GM12891 (cell line): ENCODE data around the gene FNDC3B.

Experiments
- DNase-seq: peaks from one replicate; pipeline ENCODE4 v3.0.0; 2011; ENCODE audit warnings: low spot score; ENCODE audit not compliant: insufficient read length
- FAIRE-seq: peaks from 2 replicates; lab custom pipeline; 2011; peaks lifted over from hg19 to GRCh38; lab: Jason Lieb, UNC
- PAX5 ChIP-seq: IDR thresholded peaks from 2 replicates; pipeline ENCODE4 v1.6.1; 2011; ENCODE audit warnings: low read length, moderate library complexity, mild to moderate bottlenecking; ENCODE audit not compliant: insufficient read depth, severe bottlenecking
- POLR2A ChIP-seq: IDR thresholded peaks from 2 replicates; pipeline ENCODE4 v1.6.1; 2011; ENCODE audit warnings: low read depth, low read length, control low read depth
- POLR2AphosphoS5 ChIP-seq: IDR thresholded peaks from 2 replicates; pipeline ENCODE4 v1.6.1; 2011; ENCODE audit warnings: low read depth, low read length, control low read depth
- POU2F2 ChIP-seq: IDR thresholded peaks from 2 replicates; pipeline ENCODE4 v1.6.1; 2011; ENCODE audit warnings: low read depth, mild to moderate bottlenecking, control low read depth, low read length, moderate library complexity
- SPI1 ChIP-seq: IDR thresholded peaks from 2 replicates; pipeline ENCODE4 v1.6.1; 2011; ENCODE audit warnings: low read depth, low read length, control low read depth
- TAF1 ChIP-seq: IDR thresholded peaks from 2 replicates; pipeline ENCODE4 v1.6.1; 2011; ENCODE audit warnings: low read depth, low read length, control low read depth

Gene FNDC3B

DNA sequence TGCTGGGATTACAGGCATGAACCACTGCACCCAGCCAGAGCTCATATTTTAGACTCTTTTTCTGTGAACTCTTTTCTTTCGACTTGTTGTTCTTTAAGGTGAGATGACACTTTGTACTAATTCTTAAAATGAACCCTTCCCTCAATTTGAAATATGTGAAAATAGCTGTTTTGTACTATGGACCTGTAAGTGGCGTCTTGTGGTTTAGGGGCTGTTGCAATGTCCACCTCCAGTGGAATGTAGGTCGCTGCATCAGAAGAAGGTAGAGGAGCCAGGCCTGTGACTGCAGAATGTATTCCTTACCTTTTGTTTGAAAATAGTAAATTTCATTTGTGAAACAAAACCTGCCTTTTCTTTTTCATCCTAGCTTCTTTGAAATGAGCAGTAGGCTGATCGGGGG is 38.9 kb downstream of the FNDC3B start:
- DNase-seq (no peak), FAIRE-seq (no peak)
- TF ChIP-seq POU2F2 (no peak), POLR2AphosphoS5 (no peak)

DNA sequence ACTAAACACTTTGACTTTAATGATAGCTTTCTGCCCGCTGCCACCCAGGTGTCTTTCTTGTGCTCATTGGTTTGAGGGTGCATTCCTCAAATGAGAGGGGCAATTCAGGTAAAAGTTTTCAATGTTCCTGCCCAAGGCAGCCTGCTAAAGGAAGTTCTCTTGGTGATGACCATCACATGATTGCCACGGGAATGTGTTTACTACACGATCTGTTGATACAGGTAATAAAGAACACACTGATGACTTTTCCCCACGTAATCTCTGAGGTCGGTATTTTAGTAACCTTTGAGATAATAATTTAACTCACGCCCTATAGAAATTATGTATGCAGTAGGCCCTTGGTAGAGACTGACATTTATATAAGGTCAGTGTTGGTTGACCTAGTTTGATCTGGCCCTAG is 39.3 kb downstream of the FNDC3B start:
- DNase-seq: no peak
- FAIRE-seq: no peak
- TF ChIP-seq POLR2AphosphoS5: no peak
- no peak for TF ChIP-seq POU2F2
- TF ChIP-seq TAF1: no peak
- no peak for TF ChIP-seq POLR2A
- no peak for TF ChIP-seq PAX5
- TF ChIP-seq SPI1: no peak

DNA sequence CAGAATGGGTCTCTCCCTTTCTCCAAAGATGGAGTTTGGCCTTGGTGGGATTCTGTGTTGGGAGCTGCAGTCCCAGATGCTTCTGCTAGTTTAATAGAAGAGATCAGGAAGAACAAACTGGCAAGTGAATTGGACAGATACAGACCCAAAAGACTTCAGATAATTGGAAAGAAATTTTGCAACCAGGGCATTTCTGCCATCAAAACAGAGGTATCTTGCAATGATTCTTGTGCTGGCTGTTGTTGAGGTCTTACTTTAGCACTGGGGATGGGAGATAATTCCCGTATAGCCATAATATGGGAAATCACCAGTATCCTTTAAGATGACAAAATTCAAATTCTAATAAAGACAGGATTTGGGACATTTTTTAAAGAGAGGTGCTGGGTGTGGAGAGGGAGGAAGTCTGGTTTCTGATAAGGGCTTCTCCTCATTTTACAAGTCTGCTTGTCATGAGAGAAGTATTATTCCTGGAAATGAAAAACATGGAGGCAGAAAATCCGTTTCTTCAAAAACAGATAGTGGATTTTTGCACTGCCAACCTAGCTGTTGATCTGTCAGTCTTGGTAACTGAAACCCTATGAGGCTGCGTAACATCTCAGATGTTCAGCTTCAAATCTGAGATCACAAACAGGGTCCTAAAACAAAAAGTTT is 40.1 kb downstream of the FNDC3B start:
- no peak for DNase-seq
- TF ChIP-seq POLR2AphosphoS5 (no peak), POLR2A (no peak), POU2F2 (no peak), TAF1 (no peak), SPI1 (no peak), PAX5 (no peak)
- FAIRE-seq: no peak

DNA sequence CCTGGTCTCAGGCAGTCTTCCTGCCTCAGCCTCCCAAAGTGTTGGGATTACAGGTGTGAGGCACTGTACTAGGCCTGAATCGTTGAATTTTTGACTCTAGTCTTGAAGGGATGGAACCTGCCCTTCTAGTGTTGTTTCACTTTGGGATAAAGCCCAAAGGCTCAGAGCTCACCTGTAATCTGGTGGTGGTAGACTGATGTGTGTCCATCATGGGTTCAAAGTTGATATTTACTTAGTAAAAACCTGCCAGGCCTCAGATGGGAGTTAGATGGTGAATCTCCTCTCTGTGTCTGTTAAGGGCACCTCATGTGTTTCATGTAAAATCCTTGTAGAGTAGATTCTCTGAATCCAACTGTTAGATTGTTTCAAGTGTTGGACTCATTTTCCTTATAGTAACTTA is 41.1 kb downstream of the FNDC3B start:
- TF ChIP-seq POU2F2: no peak
- no peak for TF ChIP-seq SPI1
- TF ChIP-seq POLR2A: no peak
- no peak for TF ChIP-seq PAX5
- TF ChIP-seq POLR2AphosphoS5: no peak
- TF ChIP-seq TAF1: no peak
- DNase-seq (no peak), FAIRE-seq (no peak)

DNA sequence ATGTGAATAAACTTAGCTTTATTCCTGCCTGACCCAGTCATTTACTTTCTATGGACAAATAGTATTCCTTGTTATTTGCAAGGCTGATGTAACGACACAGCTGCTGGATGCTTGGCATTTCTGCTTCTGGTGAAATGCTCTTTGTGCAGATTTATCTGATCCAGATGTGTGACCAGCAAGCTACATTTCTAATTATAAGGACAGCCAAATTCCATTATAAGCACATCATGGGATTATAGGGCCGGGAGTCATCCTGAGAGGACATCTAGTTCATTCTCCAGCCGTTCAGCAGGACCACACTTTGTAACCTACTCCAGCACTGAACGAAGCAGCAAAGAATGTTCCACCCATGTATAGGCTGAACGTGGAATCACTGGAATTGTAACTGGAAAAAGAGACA is 42.9 kb downstream of the FNDC3B start:
- DNase-seq (no peak), FAIRE-seq (no peak)
- no peak for TF ChIP-seq POLR2AphosphoS5
- no peak for TF ChIP-seq POLR2A
- TF ChIP-seq PAX5: no peak
- no peak for TF ChIP-seq TAF1
- no peak for TF ChIP-seq POU2F2
- TF ChIP-seq SPI1: no peak

DNA sequence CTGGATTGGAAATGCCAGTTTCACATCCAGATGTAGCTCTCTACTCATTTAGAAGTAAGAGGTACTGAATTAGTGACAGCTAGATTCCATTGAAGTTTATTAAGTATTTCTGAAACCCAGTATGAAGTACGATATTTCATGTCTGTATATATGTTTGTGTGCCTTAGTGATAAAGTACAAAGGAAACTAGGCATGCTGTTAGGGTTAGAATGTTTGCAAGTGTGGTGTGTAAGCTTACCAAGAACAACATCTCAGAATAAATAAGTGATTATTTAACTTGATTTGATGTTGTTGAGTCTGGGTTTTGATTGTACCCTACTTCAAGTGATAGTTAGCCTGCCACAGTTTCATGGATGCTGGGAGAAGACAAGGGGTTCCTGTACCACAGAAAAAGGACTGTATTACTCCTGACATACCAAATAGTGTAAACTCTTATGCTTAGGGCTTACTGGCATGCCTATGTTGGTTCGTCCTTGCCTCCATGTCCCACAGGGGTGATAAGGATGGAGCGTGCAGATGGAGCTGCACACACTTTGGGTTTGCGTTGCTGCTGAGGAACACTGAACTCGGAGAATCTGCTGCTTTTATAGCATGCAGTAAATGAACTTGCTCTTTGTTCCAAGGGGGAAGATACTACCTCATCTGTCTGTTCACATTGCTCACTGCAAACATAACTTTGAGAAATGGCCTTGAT is 43.6 kb downstream of the FNDC3B start:
- TF ChIP-seq TAF1: no peak
- no peak for TF ChIP-seq POU2F2
- TF ChIP-seq PAX5: no peak
- TF ChIP-seq POLR2A: no peak
- no peak for TF ChIP-seq SPI1
- TF ChIP-seq POLR2AphosphoS5: no peak
- no peak for FAIRE-seq

DNA sequence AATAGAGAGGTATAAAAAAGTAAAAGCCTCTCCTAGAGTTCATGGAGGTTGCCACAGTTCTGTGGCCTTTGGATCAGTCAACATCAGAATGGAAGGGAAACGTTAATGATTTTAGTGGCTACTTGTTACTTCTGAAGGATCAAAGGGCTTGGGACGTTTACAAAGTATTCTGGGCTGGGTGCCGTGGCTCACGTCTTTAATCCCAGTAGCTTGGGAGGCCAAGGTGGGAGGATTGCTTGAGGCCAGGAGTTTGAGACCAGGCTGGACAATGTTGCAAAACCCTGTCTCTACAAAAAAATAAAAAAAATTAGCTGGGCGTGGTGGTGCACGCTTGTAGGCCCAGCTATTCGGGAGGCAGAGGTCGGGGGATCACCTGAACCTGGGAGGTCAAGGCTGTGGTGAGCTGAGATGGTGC is 44.6 kb downstream of the FNDC3B start:
- no peak for FAIRE-seq
- TF ChIP-seq SPI1 (no peak), TAF1 (no peak), POLR2AphosphoS5 (no peak), PAX5 (no peak), POU2F2 (no peak), POLR2A (no peak)

More for the DNA sequence above, 43.6 kb downstream of the FNDC3B start:
- DNase-seq: no peak

DNA sequence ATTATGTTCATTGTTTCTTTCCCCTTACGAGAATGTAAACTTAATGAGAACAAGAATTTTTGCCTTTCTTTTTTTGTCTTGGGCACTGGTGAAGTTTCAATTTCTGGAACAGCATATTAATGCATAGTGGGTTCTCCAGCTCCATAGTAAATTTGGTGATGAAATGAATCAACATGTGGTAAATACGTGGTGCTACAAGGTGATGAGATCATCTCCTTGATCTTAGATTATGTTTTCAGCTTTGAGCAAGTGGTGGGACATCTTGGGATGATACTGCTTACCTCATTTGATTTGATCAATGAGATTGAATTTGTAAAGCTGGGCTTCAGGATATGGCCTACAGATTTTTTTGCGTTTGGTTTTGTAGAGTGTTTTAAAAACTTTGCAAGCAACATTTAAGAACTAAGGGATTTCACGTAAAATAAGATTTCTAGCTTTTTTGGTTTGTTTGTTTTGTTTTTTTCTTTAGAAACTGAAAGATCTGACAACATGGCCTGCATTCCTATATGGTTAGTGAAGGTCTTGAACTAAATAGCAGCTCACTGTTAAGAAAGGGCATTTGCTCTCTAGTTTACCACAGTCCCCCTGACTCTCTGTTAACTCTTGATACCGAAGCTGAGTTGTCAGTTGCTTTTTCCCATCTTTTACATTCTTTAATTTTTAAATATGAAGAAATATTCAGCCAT is 45.6 kb downstream of the FNDC3B start:
- TF ChIP-seq POU2F2 (no peak), SPI1 (no peak), POLR2AphosphoS5 (no peak), PAX5 (no peak), POLR2A (no peak), TAF1 (no peak)
- DNase-seq (no peak), FAIRE-seq (no peak)

More for the DNA sequence above, 44.6 kb downstream of the FNDC3B start:
- DNase-seq: no peak

DNA sequence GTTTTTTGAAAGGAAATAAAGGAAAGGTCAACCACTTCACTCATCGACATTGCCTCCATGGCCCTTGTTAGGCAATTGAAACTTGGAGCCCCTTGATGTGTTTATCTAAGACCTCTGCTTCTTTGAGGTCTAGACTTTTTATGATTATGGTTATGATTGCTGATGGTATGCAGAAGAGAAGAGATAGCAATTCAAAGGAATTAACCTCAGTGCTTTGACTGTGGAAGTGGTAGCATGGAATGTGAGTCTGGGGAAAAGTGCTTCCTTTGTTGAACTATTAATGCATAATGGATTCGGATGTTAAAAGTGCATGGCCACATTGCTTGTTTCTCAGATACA is 46.1 kb downstream of the FNDC3B start:
- FAIRE-seq: no peak

More for the DNA sequence above, 46.1 kb downstream of the FNDC3B start:
- TF ChIP-seq POLR2A: no peak
- no peak for TF ChIP-seq SPI1
- TF ChIP-seq PAX5: no peak
- TF ChIP-seq POLR2AphosphoS5: no peak
- TF ChIP-seq TAF1: no peak
- no peak for TF ChIP-seq POU2F2
- DNase-seq: no peak
